K562 (cell line): ENCODE data around the gene VARS1. TPM values are rescaled to one million over a fixed set of nuclear protein-coding genes. Genes with fewer than 3 reads are reported as not detected.
A peak's percentile ranks its signal among the peaks of the same experiment; 100 is the strongest.

ENCODE experiments used
- ATF3 ChIP-seq, 2 experiments: fragments of 450-650 bp in 1 of 2; sonication (generic) in 1 of 2; formaldehyde crosslinking in 1 of 2; IDR thresholded peaks in 1 of 2; conservative IDR thresholded peaks in 1 of 2; 2 replicates each; pipeline versions ENCODE4 v1.6.1 to v1.8.1; 2016 to 2023; ENCODE audit warnings: mild to moderate bottlenecking in 2 of 2, moderate library complexity in 2 of 2, inconsistent platforms in 1 of 2, missing genetic modification reagents in 1 of 2
- CBFA2T3 ChIP-seq: fragments of 450-650 bp; IDR thresholded peaks from 2 replicates; pipeline ENCODE4 v1.6.1; 2017
- ELF2 ChIP-seq: fragments of 250-450 bp; sonication (Bioruptor Pico); IDR thresholded peaks from 2 replicates; pipeline ENCODE4 v1.5.0; 2021; ENCODE audit warnings: mild to moderate bottlenecking
- ELF4 ChIP-seq: fragments of 450-650 bp; formaldehyde crosslinking; IDR thresholded peaks from 2 replicates; pipeline ENCODE4 v1.4.0; 2022; ENCODE audit warnings: missing genetic modification characterization
- MBD2 ChIP-seq: sonication (generic); IDR thresholded peaks from 2 replicates; pipeline ENCODE4 v1.6.1; 2016; ENCODE audit warnings: low read depth, borderline replicate concordance
- RBM25 ChIP-seq: fragments of 200-400 bp; formaldehyde crosslinking; IDR thresholded peaks from 2 replicates; pipeline ENCODE4 v1.6.1; 2018; ENCODE audit warnings: low read length, low read depth, moderate library complexity; ENCODE audit not compliant: severe bottlenecking
- STAG1 ChIP-seq: sonication (generic); formaldehyde crosslinking; IDR thresholded peaks from 2 replicates; pipeline ENCODE4 v1.5.0; 2020; ENCODE audit warnings: missing genetic modification reagents, borderline replicate concordance
- THRAP3 ChIP-seq: fragments of 450-650 bp; IDR thresholded peaks from 2 replicates; pipeline ENCODE4 v1.6.1; 2016; ENCODE audit warnings: mild to moderate bottlenecking, inconsistent platforms, borderline replicate concordance
- TRIM25 ChIP-seq: fragments of 450-650 bp; IDR thresholded peaks from 2 replicates; pipeline ENCODE4 v1.7.0; 2016; ENCODE audit warnings: borderline replicate concordance
- USF1 ChIP-seq: sonication (generic); formaldehyde crosslinking; IDR thresholded peaks from 2 replicates; pipeline ENCODE4 v1.9.0; 2022; ENCODE audit warnings: mild to moderate bottlenecking, missing genetic modification reagents
- ZFX ChIP-seq: sonication (generic); formaldehyde crosslinking; IDR thresholded peaks from 2 replicates; pipeline ENCODE4 v1.8.0; 2022; ENCODE audit warnings: mild to moderate bottlenecking, missing genetic modification reagents, moderate library complexity
- ZNF445 ChIP-seq: fragments of 250-450 bp; sonication (Bioruptor Pico); IDR thresholded peaks from 2 replicates; pipeline ENCODE4 v1.4.0; 2020; ENCODE audit warnings: low read depth, mild to moderate bottlenecking, moderate library complexity
- polyA plus RNA-seq, 8 experiments: library from polyadenylated mRNA; depleted of rRNA in 4 of 8; stranded (reverse) in 5 of 8; unstranded in 3 of 8; fragments of >200 nt; fragmentation: Nextera tagmentation in 2 of 8; fragmentation: Illumina TruSeq in 1 of 8; extraction: Ambion mirVana in 2 of 8; extraction: Trizol in 1 of 8; gene quantifications; 2 replicates each; pipeline versions ENCODE4 v1.2.1 to v1.2.3, GENCODE V29; 2011 to 2014; ENCODE audit warnings: inconsistent platforms in 1 of 8, missing spikeins in 1 of 8
- total RNA-seq, 7 experiments: library from RNA; depleted of rRNA in 6 of 7; stranded (reverse); fragments of >200 nt in 6 of 7; fragmentation: Illumina TruSeq in 2 of 7; extraction: Trizol in 2 of 7; gene quantifications; 2 replicates each; pipeline versions ENCODE4 v1.2.1 to v1.2.3, GENCODE V29; 2011 to 2021; ENCODE audit warnings: low replicate concordance in 1 of 7
- TF ChIP-seq, protein P1 (sequence below): fragments of 450-650 bp; IDR thresholded peaks from 2 replicates; pipeline ENCODE4 v1.6.1; 2016; ENCODE audit warnings: mild to moderate bottlenecking
- TF ChIP-seq, protein P2 (sequence below): IDR thresholded peaks from 2 replicates; pipeline ENCODE4 v1.6.1; 2014; ENCODE audit warnings: antibody characterized with exemption
- TF ChIP-seq, protein P3 (sequence below): fragments of 450-650 bp; formaldehyde crosslinking; IDR thresholded peaks from 2 replicates; pipeline ENCODE4 v1.4.0; 2020; ENCODE audit warnings: mild to moderate bottlenecking

The VARS1 gene
- total and polyA plus RNA-seq, 9 of the 15 experiments (the other 6 are each of a cell fraction or from before 2014, with no cell fraction given) = 2.9 to 488 (median 130) TPM

DNA sequence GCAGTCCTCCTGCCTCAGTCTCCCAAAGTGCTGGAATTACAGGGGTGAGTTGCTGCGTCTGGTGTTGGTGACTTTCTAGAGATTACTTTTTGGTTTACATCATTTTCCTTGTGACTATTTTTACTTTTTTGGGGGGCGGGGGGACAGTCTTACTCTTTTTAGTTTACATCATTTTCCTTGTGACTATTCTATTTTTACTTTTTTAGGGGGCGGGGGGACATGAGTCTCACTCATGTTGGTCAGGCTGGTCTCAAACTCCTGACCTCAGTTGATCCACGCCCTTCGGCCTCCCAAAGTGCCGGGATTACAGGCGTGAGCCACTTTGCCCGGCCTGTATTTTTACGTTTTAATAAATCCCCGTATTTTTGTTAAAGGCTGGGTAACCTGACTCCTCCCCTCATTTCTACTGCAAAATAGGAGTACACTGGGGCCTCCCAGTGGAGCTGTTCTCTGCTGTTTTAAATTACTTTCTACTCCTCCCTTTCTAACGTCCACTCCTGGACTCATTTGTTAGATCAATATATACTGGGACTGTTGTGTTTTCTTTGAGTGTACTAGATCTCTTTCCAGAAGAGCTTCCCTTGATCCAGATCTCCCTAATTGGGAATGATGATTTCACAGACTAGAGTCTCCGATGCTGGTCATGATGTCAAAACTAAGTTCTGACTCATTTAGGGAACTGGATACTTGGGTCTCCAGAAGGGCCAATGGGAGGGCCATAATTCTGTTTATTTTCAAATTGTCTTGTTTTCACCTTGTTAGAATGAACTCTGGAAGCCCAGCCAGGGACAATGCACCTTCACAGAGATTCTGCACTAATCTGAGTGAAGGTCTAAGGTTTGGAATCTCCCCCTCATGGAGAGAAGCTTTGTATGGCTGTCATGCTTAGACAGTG is 41.2 kb upstream of the VARS1 start (continued):
- no peak; the same call in 1 of the 2 replicates for TF ChIP-seq USF1 (CRISPR knock-in tag)
- no peak for TF ChIP-seq THRAP3
- TF ChIP-seq MBD2 = no peak
- TF ChIP-seq STAG1 (CRISPR knock-in tag) = no peak
- no peak; the same call in 1 of the 2 replicates for TF ChIP-seq ZFX (CRISPR knock-in tag)
- no peak for TF ChIP-seq ATF3 (IDR thresholded peaks at IDR 0.05)
- no peak for TF ChIP-seq ATF3 (CRISPR knock-in tag; conservative IDR thresholded peaks at IDR 0.05)
- TF ChIP-seq, protein P1, sequence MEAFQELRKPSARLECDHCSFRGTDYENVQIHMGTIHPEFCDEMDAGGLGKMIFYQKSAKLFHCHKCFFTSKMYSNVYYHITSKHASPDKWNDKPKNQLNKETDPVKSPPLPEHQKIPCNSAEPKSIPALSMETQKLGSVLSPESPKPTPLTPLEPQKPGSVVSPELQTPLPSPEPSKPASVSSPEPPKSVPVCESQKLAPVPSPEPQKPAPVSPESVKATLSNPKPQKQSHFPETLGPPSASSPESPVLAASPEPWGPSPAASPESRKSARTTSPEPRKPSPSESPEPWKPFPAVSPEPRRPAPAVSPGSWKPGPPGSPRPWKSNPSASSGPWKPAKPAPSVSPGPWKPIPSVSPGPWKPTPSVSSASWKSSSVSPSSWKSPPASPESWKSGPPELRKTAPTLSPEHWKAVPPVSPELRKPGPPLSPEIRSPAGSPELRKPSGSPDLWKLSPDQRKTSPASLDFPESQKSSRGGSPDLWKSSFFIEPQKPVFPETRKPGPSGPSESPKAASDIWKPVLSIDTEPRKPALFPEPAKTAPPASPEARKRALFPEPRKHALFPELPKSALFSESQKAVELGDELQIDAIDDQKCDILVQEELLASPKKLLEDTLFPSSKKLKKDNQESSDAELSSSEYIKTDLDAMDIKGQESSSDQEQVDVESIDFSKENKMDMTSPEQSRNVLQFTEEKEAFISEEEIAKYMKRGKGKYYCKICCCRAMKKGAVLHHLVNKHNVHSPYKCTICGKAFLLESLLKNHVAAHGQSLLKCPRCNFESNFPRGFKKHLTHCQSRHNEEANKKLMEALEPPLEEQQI = no peak
- no peak for TF ChIP-seq CBFA2T3
- TF ChIP-seq ZNF445 = no peak
- peak; percentile 15; the same call in 1 of the 2 replicates for TF ChIP-seq TRIM25
- TF ChIP-seq, protein P2, sequence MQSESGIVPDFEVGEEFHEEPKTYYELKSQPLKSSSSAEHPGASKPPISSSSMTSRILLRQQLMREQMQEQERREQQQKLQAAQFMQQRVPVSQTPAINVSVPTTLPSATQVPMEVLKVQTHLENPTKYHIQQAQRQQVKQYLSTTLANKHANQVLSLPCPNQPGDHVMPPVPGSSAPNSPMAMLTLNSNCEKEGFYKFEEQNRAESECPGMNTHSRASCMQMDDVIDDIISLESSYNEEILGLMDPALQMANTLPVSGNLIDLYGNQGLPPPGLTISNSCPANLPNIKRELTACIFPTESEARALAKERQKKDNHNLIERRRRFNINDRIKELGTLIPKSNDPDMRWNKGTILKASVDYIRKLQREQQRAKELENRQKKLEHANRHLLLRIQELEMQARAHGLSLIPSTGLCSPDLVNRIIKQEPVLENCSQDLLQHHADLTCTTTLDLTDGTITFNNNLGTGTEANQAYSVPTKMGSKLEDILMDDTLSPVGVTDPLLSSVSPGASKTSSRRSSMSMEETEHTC = no peak
- TF ChIP-seq ELF2 = 0 out of 2 replicates have a peak, but pooled peaks have one; percentile 42
- TF ChIP-seq ELF4 = 0 out of 2 replicates have a peak, but pooled peaks have one; percentile 14
- TF ChIP-seq RBM25 = no peak
- TF ChIP-seq, protein P3, sequence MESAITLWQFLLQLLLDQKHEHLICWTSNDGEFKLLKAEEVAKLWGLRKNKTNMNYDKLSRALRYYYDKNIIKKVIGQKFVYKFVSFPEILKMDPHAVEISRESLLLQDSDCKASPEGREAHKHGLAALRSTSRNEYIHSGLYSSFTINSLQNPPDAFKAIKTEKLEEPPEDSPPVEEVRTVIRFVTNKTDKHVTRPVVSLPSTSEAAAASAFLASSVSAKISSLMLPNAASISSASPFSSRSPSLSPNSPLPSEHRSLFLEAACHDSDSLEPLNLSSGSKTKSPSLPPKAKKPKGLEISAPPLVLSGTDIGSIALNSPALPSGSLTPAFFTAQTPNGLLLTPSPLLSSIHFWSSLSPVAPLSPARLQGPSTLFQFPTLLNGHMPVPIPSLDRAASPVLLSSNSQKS (CRISPR knock-in tag) = no peak
